ENCODE data around the gene HOXA7. TPM values are rescaled to one million over a fixed set of nuclear protein-coding genes. Genes with fewer than 3 reads are reported as not detected.

HOXA7 gene
- total and polyA plus RNA-seq, 2 experiments from 2014 or later = 0.24 TPM; not detected in 1

DNA sequence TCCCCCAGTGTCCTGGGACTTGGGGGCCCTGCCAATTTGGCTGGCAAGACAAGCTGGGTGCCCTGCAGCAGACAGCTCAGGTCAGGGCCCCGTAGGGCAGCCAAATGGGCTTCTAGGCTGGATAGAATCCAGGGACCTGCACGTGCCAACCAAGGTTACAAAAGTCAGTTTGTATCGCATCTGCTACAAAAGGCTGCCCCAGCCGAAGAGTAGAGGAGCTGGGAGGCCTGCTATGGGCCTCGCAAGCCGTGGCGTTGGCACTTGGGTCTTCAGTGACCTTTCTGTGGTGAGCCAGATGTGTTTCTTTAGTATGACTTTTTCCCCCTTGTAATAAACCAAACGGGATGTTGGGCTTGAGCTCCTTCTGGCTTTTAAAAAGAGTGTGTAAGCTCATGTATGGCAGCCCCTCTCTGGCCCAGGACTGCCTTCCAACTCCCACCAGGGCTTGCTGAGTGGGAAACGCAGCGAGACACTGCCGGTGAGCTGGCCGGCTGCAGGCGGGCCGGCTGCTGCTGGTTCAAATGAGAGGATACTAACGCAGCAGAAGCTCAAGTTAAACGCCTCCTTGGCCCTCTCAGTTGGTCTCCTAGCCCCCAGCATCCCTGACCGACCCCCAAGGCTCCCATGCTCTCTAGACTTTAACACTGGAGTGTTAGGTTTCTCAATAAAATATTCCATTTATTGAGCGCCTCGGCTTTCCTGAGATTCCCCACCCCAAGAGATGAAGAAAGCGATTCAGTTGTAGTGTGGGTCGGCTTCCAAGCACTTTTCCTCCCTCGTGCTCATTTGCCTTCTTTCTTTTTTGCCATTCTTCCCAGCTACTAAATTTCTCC, 20.7 kb upstream of the HOXA7 start:
- H3K4me2 ChIP-seq = no peak overlapping the region
- H4K20me1 ChIP-seq (replicated peaks; ENCODE audit: insufficient read depth) = peaks cover 54% of the 10 kb centered on the region
- Mint-ChIP-seq H3K4me1 (peaks cover 20% of the 10 kb centered on the region), H3K9me3 (peaks cover 2% of the 10 kb centered on the region; the same call in 1 of the 3 replicates), H3K27me3 (ENCODE audit: insufficient read depth, low read depth, poor library complexity) (peaks cover 95% of the 10 kb centered on the region), H3K27ac (no peak overlapping the region), H3K4me3 (no peak overlapping the region), H3K36me3 (ENCODE audit: low read depth) (no peaks in the 10 kb centered on the region; the same call in 2 of the 3 replicates)
- TF ChIP-seq EZH2 (IDR thresholded peaks at IDR 0.05; ENCODE audit: low read depth, unreplicated experiment) = peak; percentile 54
- no peak for TF ChIP-seq CREB1 (CRISPR knock-in tag; IDR thresholded peaks at IDR 0.05; ENCODE audit: low read depth)
- TF ChIP-seq, protein P1, sequence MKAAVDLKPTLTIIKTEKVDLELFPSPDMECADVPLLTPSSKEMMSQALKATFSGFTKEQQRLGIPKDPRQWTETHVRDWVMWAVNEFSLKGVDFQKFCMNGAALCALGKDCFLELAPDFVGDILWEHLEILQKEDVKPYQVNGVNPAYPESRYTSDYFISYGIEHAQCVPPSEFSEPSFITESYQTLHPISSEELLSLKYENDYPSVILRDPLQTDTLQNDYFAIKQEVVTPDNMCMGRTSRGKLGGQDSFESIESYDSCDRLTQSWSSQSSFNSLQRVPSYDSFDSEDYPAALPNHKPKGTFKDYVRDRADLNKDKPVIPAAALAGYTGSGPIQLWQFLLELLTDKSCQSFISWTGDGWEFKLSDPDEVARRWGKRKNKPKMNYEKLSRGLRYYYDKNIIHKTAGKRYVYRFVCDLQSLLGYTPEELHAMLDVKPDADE (IDR thresholded peaks at IDR 0.05) = no peak
- no peak for TF ChIP-seq STAT1 (IDR thresholded peaks at IDR 0.05; ENCODE audit: unreplicated experiment)
- TF ChIP-seq ZNF114 (CRISPR knock-in tag; IDR thresholded peaks at IDR 0.05) = no peak
- TF ChIP-seq, protein P2, sequence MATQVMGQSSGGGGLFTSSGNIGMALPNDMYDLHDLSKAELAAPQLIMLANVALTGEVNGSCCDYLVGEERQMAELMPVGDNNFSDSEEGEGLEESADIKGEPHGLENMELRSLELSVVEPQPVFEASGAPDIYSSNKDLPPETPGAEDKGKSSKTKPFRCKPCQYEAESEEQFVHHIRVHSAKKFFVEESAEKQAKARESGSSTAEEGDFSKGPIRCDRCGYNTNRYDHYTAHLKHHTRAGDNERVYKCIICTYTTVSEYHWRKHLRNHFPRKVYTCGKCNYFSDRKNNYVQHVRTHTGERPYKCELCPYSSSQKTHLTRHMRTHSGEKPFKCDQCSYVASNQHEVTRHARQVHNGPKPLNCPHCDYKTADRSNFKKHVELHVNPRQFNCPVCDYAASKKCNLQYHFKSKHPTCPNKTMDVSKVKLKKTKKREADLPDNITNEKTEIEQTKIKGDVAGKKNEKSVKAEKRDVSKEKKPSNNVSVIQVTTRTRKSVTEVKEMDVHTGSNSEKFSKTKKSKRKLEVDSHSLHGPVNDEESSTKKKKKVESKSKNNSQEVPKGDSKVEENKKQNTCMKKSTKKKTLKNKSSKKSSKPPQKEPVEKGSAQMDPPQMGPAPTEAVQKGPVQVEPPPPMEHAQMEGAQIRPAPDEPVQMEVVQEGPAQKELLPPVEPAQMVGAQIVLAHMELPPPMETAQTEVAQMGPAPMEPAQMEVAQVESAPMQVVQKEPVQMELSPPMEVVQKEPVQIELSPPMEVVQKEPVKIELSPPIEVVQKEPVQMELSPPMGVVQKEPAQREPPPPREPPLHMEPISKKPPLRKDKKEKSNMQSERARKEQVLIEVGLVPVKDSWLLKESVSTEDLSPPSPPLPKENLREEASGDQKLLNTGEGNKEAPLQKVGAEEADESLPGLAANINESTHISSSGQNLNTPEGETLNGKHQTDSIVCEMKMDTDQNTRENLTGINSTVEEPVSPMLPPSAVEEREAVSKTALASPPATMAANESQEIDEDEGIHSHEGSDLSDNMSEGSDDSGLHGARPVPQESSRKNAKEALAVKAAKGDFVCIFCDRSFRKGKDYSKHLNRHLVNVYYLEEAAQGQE (IDR thresholded peaks at IDR 0.05; ENCODE audit: unreplicated experiment) = no peak
- H2AFZ ChIP-seq = no peak overlapping the region
- H3K27me3 ChIP-seq (ENCODE audit: insufficient read depth) = peaks cover 100% of the 10 kb centered on the region
- peaks cover 37% of the 10 kb centered on the region for H3F3A ChIP-seq (replicated peaks; ENCODE audit: low read depth)
- H3K27ac ChIP-seq (ENCODE audit: low read depth) = no peak overlapping the region
- DNase-seq (ENCODE audit: low spot score) (no peak), ATAC-seq (no peak)
- H3K36me3 ChIP-seq (ENCODE audit: insufficient read depth) = no peaks in the 10 kb centered on the region
- no peaks in the 10 kb centered on the region for H3K9me2 ChIP-seq (ENCODE audit: insufficient read depth)
- peaks cover 33% of the 10 kb centered on the region for H3K4me1 ChIP-seq (ENCODE audit: insufficient read depth)
- no peaks in the 10 kb centered on the region for H3K79me2 ChIP-seq (replicated peaks; ENCODE audit: insufficient read depth)
- no peak overlapping the region for H3K4me3 ChIP-seq

DNA sequence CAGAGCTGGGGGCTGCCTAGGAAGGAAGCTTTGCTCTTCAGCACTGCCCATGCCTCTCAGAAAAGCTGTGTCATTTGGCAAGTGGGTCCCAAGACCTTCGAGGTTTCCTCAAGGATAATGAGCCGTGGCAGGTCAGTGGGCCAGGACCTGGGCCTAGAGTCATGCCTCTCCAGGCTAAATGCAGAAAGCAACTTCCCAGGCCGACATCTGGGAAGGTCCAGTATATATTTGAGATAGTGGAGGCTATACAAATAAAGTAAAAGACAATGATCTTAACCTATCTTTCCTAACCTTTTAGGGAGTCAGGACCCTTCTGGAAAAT, 20.0 kb upstream of the HOXA7 start:
- DNase-seq (ENCODE audit: low spot score) (no peak), ATAC-seq (no peak)
- Mint-ChIP-seq H3K36me3 (ENCODE audit: low read depth) (no peaks in the 10 kb centered on the region; the same call in 2 of the 3 replicates), H3K27ac (no peak overlapping the region), H3K4me3 (no peak overlapping the region), H3K27me3 (ENCODE audit: insufficient read depth, low read depth, poor library complexity) (peaks cover 95% of the 10 kb centered on the region), H3K9me3 (peaks cover 8% of the 10 kb centered on the region; the same call in 2 of the 3 replicates), H3K4me1 (peaks cover 22% of the 10 kb centered on the region)
- H3K9me2 ChIP-seq (ENCODE audit: insufficient read depth) = no peaks in the 10 kb centered on the region
- H3K27me3 ChIP-seq (ENCODE audit: insufficient read depth) = peaks cover 100% of the 10 kb centered on the region
- peaks cover 36% of the 10 kb centered on the region for H3K4me1 ChIP-seq (ENCODE audit: insufficient read depth)
- peaks cover 42% of the 10 kb centered on the region for H3F3A ChIP-seq (replicated peaks; ENCODE audit: low read depth)
- H2AFZ ChIP-seq = no peak overlapping the region
- no peak overlapping the region for H3K27ac ChIP-seq (ENCODE audit: low read depth)
- no peak overlapping the region for H3K4me3 ChIP-seq
- no peak for TF ChIP-seq NANOG (IDR thresholded peaks at IDR 0.05; ENCODE audit: borderline replicate concordance)
- TF ChIP-seq ZNF331 (CRISPR knock-in tag; IDR thresholded peaks at IDR 0.05; ENCODE audit: low read depth) = no peak
- TF ChIP-seq, protein P2 (IDR thresholded peaks at IDR 0.05; ENCODE audit: unreplicated experiment) = no peak
- TF ChIP-seq POLR2AphosphoS5 (IDR thresholded peaks at IDR 0.05; ENCODE audit: low read depth) = no peak
- no peak for TF ChIP-seq JUNB (IDR thresholded peaks at IDR 0.05; ENCODE audit: unreplicated experiment)
- no peaks in the 10 kb centered on the region for H3K36me3 ChIP-seq (ENCODE audit: insufficient read depth)
- no peaks in the 10 kb centered on the region for H3K79me2 ChIP-seq (replicated peaks; ENCODE audit: insufficient read depth)
- peaks cover 52% of the 10 kb centered on the region for H4K20me1 ChIP-seq (replicated peaks; ENCODE audit: insufficient read depth)
- no peak overlapping the region for H3K4me2 ChIP-seq

Measured in GM23338 (cell line).